ENCODE data around the gene MAP4K5.

MAP4K5 gene

GRCh38 chr14:50381823-50382287 lies 150.5 kb downstream of the MAP4K5 start:
- DNase-seq (ENCODE audit: insufficient read length, low spot score) (no peak), FAIRE-seq (no peak)
- TF ChIP-seq POLR2AphosphoS5 (IDR thresholded peaks at IDR 0.05; ENCODE audit: low read depth, low read length) (no peak), PAX5 (IDR thresholded peaks at IDR 0.05; ENCODE audit: insufficient read depth, low read length, severe bottlenecking) (no peak), POU2F2 (IDR thresholded peaks at IDR 0.05; ENCODE audit: low read depth, low read length) (no peak), TAF1 (IDR thresholded peaks at IDR 0.05; ENCODE audit: low read depth, low read length) (no peak), SPI1 (IDR thresholded peaks at IDR 0.05; ENCODE audit: low read depth, low read length) (no peak), POLR2A (IDR thresholded peaks at IDR 0.05; ENCODE audit: low read depth, low read length) (no peak)

- FAIRE-seq, result no peak
- no peak for DNase-seq (ENCODE audit: insufficient read length, low spot score)
- no peak for TF ChIP-seq POU2F2 (IDR thresholded peaks at IDR 0.05; ENCODE audit: low read depth, low read length)
- no peak for TF ChIP-seq TAF1 (IDR thresholded peaks at IDR 0.05; ENCODE audit: low read depth, low read length)
- TF ChIP-seq PAX5 (IDR thresholded peaks at IDR 0.05; ENCODE audit: insufficient read depth, low read length, severe bottlenecking), result no peak
Observed at GRCh38 chr14:50381008-50381407, 151.4 kb downstream of the MAP4K5 start.

GRCh38 chr14:50380455-50380854 lies 151.9 kb downstream of the MAP4K5 start:
- FAIRE-seq (no peak), DNase-seq (ENCODE audit: insufficient read length, low spot score) (no peak)

GRCh38 chr14:50379563-50379962 lies 152.8 kb downstream of the MAP4K5 start:
- TF ChIP-seq POU2F2 (IDR thresholded peaks at IDR 0.05; ENCODE audit: low read depth, low read length) (no peak), SPI1 (IDR thresholded peaks at IDR 0.05; ENCODE audit: low read depth, low read length) (no peak), TAF1 (IDR thresholded peaks at IDR 0.05; ENCODE audit: low read depth, low read length) (no peak)
- DNase-seq (ENCODE audit: insufficient read length, low spot score) (no peak), FAIRE-seq (no peak)

More at GRCh38 chr14:50380455-50380854, 151.9 kb downstream of the MAP4K5 start:
- TF ChIP-seq PAX5 (IDR thresholded peaks at IDR 0.05; ENCODE audit: insufficient read depth, low read length, severe bottlenecking) (no peak), SPI1 (IDR thresholded peaks at IDR 0.05; ENCODE audit: low read depth, low read length) (no peak), TAF1 (IDR thresholded peaks at IDR 0.05; ENCODE audit: low read depth, low read length) (no peak), POLR2A (IDR thresholded peaks at IDR 0.05; ENCODE audit: low read depth, low read length) (no peak), POLR2AphosphoS5 (IDR thresholded peaks at IDR 0.05; ENCODE audit: low read depth, low read length) (no peak), POU2F2 (IDR thresholded peaks at IDR 0.05; ENCODE audit: low read depth, low read length) (no peak)

GRCh38 chr14:50377550-50378085 lies 154.8 kb downstream of the MAP4K5 start:
- DNase-seq (ENCODE audit: insufficient read length, low spot score) (no peak), FAIRE-seq (no peak)
- no peak for TF ChIP-seq PAX5 (IDR thresholded peaks at IDR 0.05; ENCODE audit: insufficient read depth, low read length, severe bottlenecking)
- TF ChIP-seq POLR2A (IDR thresholded peaks at IDR 0.05; ENCODE audit: low read depth, low read length), result no peak

- FAIRE-seq (no peak), DNase-seq (ENCODE audit: insufficient read length, low spot score) (no peak)
Observed at GRCh38 chr14:50375760-50376159, 156.6 kb downstream of the MAP4K5 start.

GRCh38 chr14:50373959-50374358 lies 158.4 kb downstream of the MAP4K5 start:
- no peak for FAIRE-seq
- TF ChIP-seq PAX5 (IDR thresholded peaks at IDR 0.05; ENCODE audit: insufficient read depth, low read length, severe bottlenecking) (no peak), POLR2AphosphoS5 (IDR thresholded peaks at IDR 0.05; ENCODE audit: low read depth, low read length) (no peak), POLR2A (IDR thresholded peaks at IDR 0.05; ENCODE audit: low read depth, low read length) (no peak), SPI1 (IDR thresholded peaks at IDR 0.05; ENCODE audit: low read depth, low read length) (no peak), TAF1 (IDR thresholded peaks at IDR 0.05; ENCODE audit: low read depth, low read length) (no peak), POU2F2 (IDR thresholded peaks at IDR 0.05; ENCODE audit: low read depth, low read length) (no peak)
- DNase-seq (ENCODE audit: insufficient read length, low spot score), result no peak

More at GRCh38 chr14:50375760-50376159, 156.6 kb downstream of the MAP4K5 start:
- TF ChIP-seq TAF1 (IDR thresholded peaks at IDR 0.05; ENCODE audit: low read depth, low read length), result no peak
- no peak for TF ChIP-seq SPI1 (IDR thresholded peaks at IDR 0.05; ENCODE audit: low read depth, low read length)
- no peak for TF ChIP-seq POLR2AphosphoS5 (IDR thresholded peaks at IDR 0.05; ENCODE audit: low read depth, low read length)
- no peak for TF ChIP-seq PAX5 (IDR thresholded peaks at IDR 0.05; ENCODE audit: insufficient read depth, low read length, severe bottlenecking)
- TF ChIP-seq POLR2A (IDR thresholded peaks at IDR 0.05; ENCODE audit: low read depth, low read length), result no peak
- TF ChIP-seq POU2F2 (IDR thresholded peaks at IDR 0.05; ENCODE audit: low read depth, low read length), result no peak

GRCh38 chr14:50371546-50371945 lies 160.8 kb downstream of the MAP4K5 start:
- no peak for TF ChIP-seq SPI1 (IDR thresholded peaks at IDR 0.05; ENCODE audit: low read depth, low read length)
- TF ChIP-seq PAX5 (IDR thresholded peaks at IDR 0.05; ENCODE audit: insufficient read depth, low read length, severe bottlenecking), result no peak
- no peak for TF ChIP-seq TAF1 (IDR thresholded peaks at IDR 0.05; ENCODE audit: low read depth, low read length)
- TF ChIP-seq POLR2A (IDR thresholded peaks at IDR 0.05; ENCODE audit: low read depth, low read length), result no peak
- no peak for TF ChIP-seq POLR2AphosphoS5 (IDR thresholded peaks at IDR 0.05; ENCODE audit: low read depth, low read length)
- no peak for TF ChIP-seq POU2F2 (IDR thresholded peaks at IDR 0.05; ENCODE audit: low read depth, low read length)
- no peak for FAIRE-seq
- DNase-seq (ENCODE audit: insufficient read length, low spot score), result no peak
